Upper lobe of left lung (tissue), 6 donors: ENCODE measurements around the gene IL27RA. TPM values are rescaled to one million over a fixed set of nuclear protein-coding genes. Genes with fewer than 3 reads are reported as not detected.

ENCODE experiments used
- ATAC-seq, 2 donors: fragments of 200-7000 bp; cut with Tn5 transposase; one replicate each; pipeline ENCODE4 v1.9.1; 2022; ENCODE audit warnings: mild to moderate bottlenecking in 2 of 2, moderate library complexity in 2 of 2; ENCODE audit not compliant: low FRiP score in 2 of 2
- DNase-seq, 2 donors: peaks; one replicate each; pipeline ENCODE4 v3.0.0-alpha.2; 2019 to 2020
- H3K27ac ChIP-seq, 4 donors: fragments of 200-600 bp; sonication (generic); one replicate each; pipeline ENCODE4 v1.5.1; 2016 to 2019
- H3K27me3 ChIP-seq, 4 donors: fragments of 200-600 bp; sonication (generic); one replicate each; pipeline ENCODE4 v1.5.1; 2017 to 2019
- H3K36me3 ChIP-seq, 4 donors: fragments of 200-600 bp; sonication (generic); one replicate each; pipeline ENCODE4 v1.5.1; 2016 to 2019
- H3K4me1 ChIP-seq, 4 donors: fragments of 200-600 bp; sonication (generic); one replicate each; pipeline ENCODE4 v1.5.1; 2018 to 2019
- H3K4me3 ChIP-seq, 4 donors: fragments of 200-600 bp; sonication (generic); one replicate each; pipeline ENCODE4 v1.5.1; 2017 to 2019; ENCODE audit warnings: mild to moderate bottlenecking in 2 of 4, moderate library complexity in 1 of 4
- H3K9me3 ChIP-seq, 4 donors: fragments of 200-600 bp; sonication (generic); one replicate each; pipeline ENCODE4 v1.5.1; 2018 to 2019
- EP300 ChIP-seq, 4 donors: sonication (generic); formaldehyde crosslinking; IDR thresholded peaks; one replicate each; pipeline ENCODE4 v1.5.1; 2017; ENCODE audit warnings: antibody characterized with exemption in 4 of 4, control low read depth in 2 of 4
- POLR2A ChIP-seq, 4 donors: fragments of 450-650 bp; IDR thresholded peaks; one replicate each; pipeline ENCODE4 v1.5.1; 2016 to 2017; ENCODE audit warnings: antibody characterized with exemption in 4 of 4, mild to moderate bottlenecking in 2 of 4
- POLR2AphosphoS5 ChIP-seq, 2 donors: sonication (generic); formaldehyde crosslinking; IDR thresholded peaks; one replicate each; pipeline ENCODE4 v1.5.1; 2017; ENCODE audit warnings: antibody characterized with exemption in 2 of 2
- WGBS, 2 donors: methylation state at CpG; one replicate each; pipeline ENCODE4 v1.1.5; 2017 to 2018; 5-methylcytosine and 5-hydroxymethylcytosine counted together
- total RNA-seq, 6 donors: library from RNA; depleted of rRNA in 4 of 6; stranded (reverse); fragments of >200 nt in 4 of 6; gene quantifications; one replicate each; pipeline versions ENCODE4 v1.1.0 to v1.2.1, GENCODE V29; 2016 to 2021
- TF ChIP-seq, protein P1 (sequence below), 6 experiments: fragments of 450-650 bp in 4 of 6; fragments of 200-600 bp in 2 of 6; sonication (generic) in 2 of 6; IDR thresholded peaks; one replicate each; pipeline ENCODE4 v1.5.1; 2016 to 2019; ENCODE audit warnings: antibody characterized with exemption in 6 of 6
- donor health status: DM: no; HTN: no; CAD: no; lungs with moderate emphysema.
- donor health status: DM: no; HTN: yes; CAD: no; lungs with severe emphysema.

IL27RA gene
- total RNA-seq, 6 donors from 2014 or later: 9.3 to 24.4 (median 14.6) TPM

DNA sequence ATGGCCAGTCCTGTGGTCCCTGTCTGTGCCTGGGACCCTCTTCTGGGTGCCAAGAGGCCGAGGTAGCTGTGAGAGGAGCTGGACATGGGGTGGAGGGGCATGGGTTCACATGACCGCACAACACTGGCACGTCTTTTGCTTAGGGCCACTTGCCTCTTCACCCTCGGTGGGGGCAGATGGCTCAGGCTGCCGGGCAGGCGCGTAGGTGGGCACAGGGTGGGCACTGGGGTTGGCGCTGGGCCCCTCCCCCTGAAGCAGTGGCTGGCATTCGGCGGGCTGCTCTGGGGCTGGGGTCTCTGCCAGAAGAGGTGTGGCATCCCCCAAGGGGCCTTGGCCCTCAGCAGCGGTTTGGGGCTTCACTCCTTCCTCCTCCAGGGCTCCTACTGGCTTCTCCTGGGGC, 21.9 kb downstream of the IL27RA start:
- TF ChIP-seq, protein P1, sequence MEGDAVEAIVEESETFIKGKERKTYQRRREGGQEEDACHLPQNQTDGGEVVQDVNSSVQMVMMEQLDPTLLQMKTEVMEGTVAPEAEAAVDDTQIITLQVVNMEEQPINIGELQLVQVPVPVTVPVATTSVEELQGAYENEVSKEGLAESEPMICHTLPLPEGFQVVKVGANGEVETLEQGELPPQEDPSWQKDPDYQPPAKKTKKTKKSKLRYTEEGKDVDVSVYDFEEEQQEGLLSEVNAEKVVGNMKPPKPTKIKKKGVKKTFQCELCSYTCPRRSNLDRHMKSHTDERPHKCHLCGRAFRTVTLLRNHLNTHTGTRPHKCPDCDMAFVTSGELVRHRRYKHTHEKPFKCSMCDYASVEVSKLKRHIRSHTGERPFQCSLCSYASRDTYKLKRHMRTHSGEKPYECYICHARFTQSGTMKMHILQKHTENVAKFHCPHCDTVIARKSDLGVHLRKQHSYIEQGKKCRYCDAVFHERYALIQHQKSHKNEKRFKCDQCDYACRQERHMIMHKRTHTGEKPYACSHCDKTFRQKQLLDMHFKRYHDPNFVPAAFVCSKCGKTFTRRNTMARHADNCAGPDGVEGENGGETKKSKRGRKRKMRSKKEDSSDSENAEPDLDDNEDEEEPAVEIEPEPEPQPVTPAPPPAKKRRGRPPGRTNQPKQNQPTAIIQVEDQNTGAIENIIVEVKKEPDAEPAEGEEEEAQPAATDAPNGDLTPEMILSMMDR (IDR thresholded peaks at IDR 0.05): no peak
- peak in 1 of 4 donors; percentile 12 for TF ChIP-seq POLR2A (IDR thresholded peaks at IDR 0.05)
- Histone ChIP-seq H3K36me3 (peaks cover 0 to 23% (median 12%) of the 10 kb centered on the region in 4 donors), H3K9me3 (no peaks in the 10 kb centered on the region), H3K27me3 (peaks cover 0 to 14% (median 2%) of the 10 kb centered on the region in 4 donors), H3K4me1 (peaks cover 10 to 14% (median 14%) of the 10 kb centered on the region in 4 donors), H3K4me3 (no peak overlapping the region), H3K27ac (no peak overlapping the region)
- WGBS, 2 donors: 87 to 98% methylated on average over 5 of the region's 11 CpGs
- DNase-seq (peak in 1 of 2 donors; percentile 76), ATAC-seq (peak in 1 of 2 donors; percentile 8)

DNA sequence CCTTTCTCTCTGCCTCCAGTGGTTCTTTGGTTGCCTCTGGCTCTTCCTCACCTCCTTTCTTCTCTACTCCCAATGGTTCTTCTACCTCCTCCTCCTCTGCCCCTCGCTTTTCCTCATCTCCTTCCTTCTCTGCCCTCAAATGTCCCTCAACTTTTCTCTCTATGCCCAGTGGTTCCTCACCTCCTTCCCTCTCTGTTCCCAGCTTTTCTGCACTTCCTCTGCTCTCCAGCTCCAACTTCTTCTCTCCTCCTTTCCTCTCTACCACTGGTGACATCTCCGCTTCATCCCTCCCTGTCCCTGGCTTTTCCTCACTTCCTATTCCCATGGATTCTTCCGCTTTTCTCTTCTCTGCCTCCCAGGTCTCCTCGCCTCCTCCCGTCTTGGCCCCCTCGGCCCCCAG, 22.5 kb downstream of the IL27RA start:
- no peak overlapping the region for H3K27ac ChIP-seq
- TF ChIP-seq POLR2A (IDR thresholded peaks at IDR 0.05): no peak
- no peak for TF ChIP-seq EP300 (IDR thresholded peaks at IDR 0.05)
- no peak for TF ChIP-seq POLR2AphosphoS5 (IDR thresholded peaks at IDR 0.05)
- TF ChIP-seq, protein P1 (IDR thresholded peaks at IDR 0.05): no peak
- H3K4me1 ChIP-seq: peaks cover 10 to 19% (median 16%) of the 10 kb centered on the region in 4 donors
- no peak overlapping the region for H3K4me3 ChIP-seq
- H3K27me3 ChIP-seq: peaks cover 0 to 20% (median 2%) of the 10 kb centered on the region in 4 donors
- ATAC-seq (no peak), DNase-seq (no peak)
- WGBS, 2 donors: 77 to 79% methylated on average over 6 of the region's 6 CpGs
- peaks cover 0 to 21% (median 11%) of the 10 kb centered on the region in 4 donors for H3K36me3 ChIP-seq
- H3K9me3 ChIP-seq: no peaks in the 10 kb centered on the region

DNA sequence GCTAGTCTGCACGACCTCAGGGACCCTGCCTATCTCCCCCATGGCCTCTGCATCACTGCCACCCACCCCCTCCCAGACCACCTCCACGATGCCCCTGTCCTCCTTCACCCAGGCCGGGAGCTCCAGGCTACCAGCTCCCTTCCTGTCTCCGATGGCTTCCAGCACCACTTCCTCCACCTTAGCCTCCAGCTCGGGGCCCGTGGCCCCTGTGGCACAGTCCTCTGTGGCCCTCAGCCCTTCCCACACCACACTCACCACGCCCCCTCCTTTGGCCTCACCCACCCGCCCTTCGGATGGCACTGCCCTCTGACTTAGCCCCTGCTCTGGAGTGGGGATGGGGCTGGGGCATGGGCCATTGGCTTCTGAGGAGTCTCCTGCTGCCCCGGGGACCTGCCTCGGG, 23.2 kb downstream of the IL27RA start:
- WGBS, 2 donors: 52 to 57% methylated on average over 7 to 11 of the region's 11 CpGs

DNA sequence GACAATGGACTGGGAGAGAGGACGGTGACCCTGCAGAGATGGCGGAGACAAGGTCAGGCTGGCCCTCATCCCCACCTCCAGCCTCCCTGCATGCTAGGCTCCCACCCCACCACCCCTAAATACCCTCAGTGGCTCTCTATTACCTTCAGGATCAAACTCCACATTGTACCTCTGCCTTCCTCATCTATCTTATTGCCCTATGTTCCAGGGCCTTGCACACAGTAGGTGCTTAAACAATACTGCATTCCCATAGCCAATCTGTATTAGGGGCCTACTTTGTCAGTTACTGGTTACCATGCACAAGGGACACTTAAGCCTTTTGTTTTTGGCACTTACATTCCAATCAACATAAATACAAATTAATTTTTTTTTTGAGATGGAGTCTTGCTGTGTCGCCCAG, 23.8 kb downstream of the IL27RA start:
- WGBS, 2 donors: 86 to 96% methylated on average over 3 of the region's 3 CpGs
- Histone ChIP-seq H3K4me1 (peaks cover 10 to 21% (median 17%) of the 10 kb centered on the region in 4 donors), H3K27ac (no peak overlapping the region), H3K9me3 (no peaks in the 10 kb centered on the region), H3K27me3 (peaks cover 0 to 20% (median 2%) of the 10 kb centered on the region in 4 donors), H3K36me3 (peaks cover 0 to 15% (median 10%) of the 10 kb centered on the region in 4 donors), H3K4me3 (no peak overlapping the region)
- TF ChIP-seq, protein P1 (IDR thresholded peaks at IDR 0.05): no peak
- TF ChIP-seq POLR2AphosphoS5 (IDR thresholded peaks at IDR 0.05) (no peak), EP300 (IDR thresholded peaks at IDR 0.05) (no peak), POLR2A (IDR thresholded peaks at IDR 0.05) (no peak)
- no peak for ATAC-seq
- DNase-seq: no peak

More for the DNA sequence above, 23.2 kb downstream of the IL27RA start:
- H3K27me3 ChIP-seq: peaks cover 0 to 20% (median 2%) of the 10 kb centered on the region in 4 donors
- H3K27ac ChIP-seq: no peak overlapping the region
- peaks cover 10 to 19% (median 17%) of the 10 kb centered on the region in 4 donors for H3K4me1 ChIP-seq
- TF ChIP-seq, protein P1 (IDR thresholded peaks at IDR 0.05): no peak
- TF ChIP-seq POLR2AphosphoS5 (IDR thresholded peaks at IDR 0.05) (no peak), POLR2A (IDR thresholded peaks at IDR 0.05) (no peak), EP300 (IDR thresholded peaks at IDR 0.05) (no peak)
- no peak overlapping the region for H3K4me3 ChIP-seq
- H3K9me3 ChIP-seq: no peaks in the 10 kb centered on the region
- no peak for DNase-seq
- no peak for ATAC-seq
- peaks cover 0 to 19% (median 10%) of the 10 kb centered on the region in 4 donors for H3K36me3 ChIP-seq

DNA sequence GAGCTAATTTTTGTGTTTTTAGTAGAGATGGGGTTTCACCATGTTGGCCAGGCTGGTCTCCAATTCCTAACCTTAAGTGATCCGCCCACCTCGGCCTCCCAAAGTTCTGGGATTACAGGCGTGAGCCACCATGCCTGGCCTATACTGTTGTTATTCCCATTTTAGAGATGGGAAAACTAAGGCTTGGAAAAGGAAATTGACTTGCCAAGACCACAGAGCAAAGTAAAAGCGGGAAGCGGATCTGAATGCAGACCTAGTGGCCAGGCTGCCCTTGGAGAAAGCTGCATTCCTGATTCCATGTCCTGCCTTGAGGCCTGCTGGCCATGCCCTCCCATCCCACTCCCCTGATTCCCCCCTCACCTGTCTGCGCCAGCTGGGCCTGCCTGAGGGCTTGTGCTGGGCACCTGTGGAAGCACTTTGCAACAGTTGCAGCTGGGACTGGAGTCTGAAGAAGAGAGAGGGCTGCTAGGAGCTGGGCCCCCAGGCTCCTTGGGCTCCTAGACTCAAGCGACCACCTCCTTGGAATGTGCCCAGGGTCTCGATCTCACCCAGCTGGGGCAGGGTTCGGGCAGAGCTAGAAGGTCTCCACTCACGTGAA, 24.6 kb downstream of the IL27RA start:
- H3K4me3 ChIP-seq: no peak overlapping the region
- ATAC-seq (no peak), DNase-seq (peak in 1 of 2 donors; percentile 42)
- peaks cover 10 to 24% (median 17%) of the 10 kb centered on the region in 4 donors for H3K4me1 ChIP-seq
- TF ChIP-seq POLR2A (IDR thresholded peaks at IDR 0.05): no peak
- TF ChIP-seq EP300 (IDR thresholded peaks at IDR 0.05): no peak
- TF ChIP-seq, protein P1 (IDR thresholded peaks at IDR 0.05): no peak
- no peak for TF ChIP-seq POLR2AphosphoS5 (IDR thresholded peaks at IDR 0.05)
- H3K36me3 ChIP-seq: peaks cover 0 to 8% (median 4%) of the 10 kb centered on the region in 4 donors
- 94 to 100% methylated on average over 5 to 9 of the region's 10 CpGs for WGBS, 2 donors
- H3K27me3 ChIP-seq: peaks cover 0 to 20% (median 2%) of the 10 kb centered on the region in 4 donors
- H3K9me3 ChIP-seq: no peaks in the 10 kb centered on the region
- H3K27ac ChIP-seq: no peak overlapping the region
